Central memory CD8-positive, alpha-beta T cell (primary cell): ENCODE results near the gene COX11.

Experiments
- ATAC-seq: fragments of 150-1000 bp; cut with Tn5 transposase; replicated peaks from 2 replicates; pipeline ENCODE4 v1.10.0; 2022; ENCODE audit warnings: mild to moderate bottlenecking, moderate FRiP score, moderate number of reproducible peaks; ENCODE audit not compliant: poor library complexity, severe bottlenecking; ENCODE audit errors: extremely low read depth
- DNase-seq, 2 donors: peaks; one replicate each; pipeline ENCODE4 v3.0.0; 2021; ENCODE audit warnings: low spot score in 2 of 2
- H3K27ac Mint-ChIP-seq: one replicate; pipeline ENCODE4 v1.8.0; 2022; ENCODE audit warnings: low read depth, mild to moderate bottlenecking, moderate library complexity, mixed read lengths
- H3K27me3 Mint-ChIP-seq: one replicate; pipeline ENCODE4 v1.8.0; 2022; ENCODE audit warnings: mixed read lengths
- H3K36me3 Mint-ChIP-seq: one replicate; pipeline ENCODE4 v1.8.0; 2022; ENCODE audit warnings: mild to moderate bottlenecking, moderate library complexity, mixed read lengths; ENCODE audit not compliant: insufficient read depth
- H3K4me1 Mint-ChIP-seq: one replicate; pipeline ENCODE4 v1.8.0; 2022; ENCODE audit warnings: mixed read lengths
- H3K4me3 Mint-ChIP-seq: one replicate; pipeline ENCODE4 v1.8.0; 2022; ENCODE audit warnings: mild to moderate bottlenecking, moderate library complexity, mixed read lengths
- H3K9me3 Mint-ChIP-seq: one replicate; pipeline ENCODE4 v1.8.0; 2022; ENCODE audit warnings: mixed read lengths

COX11 gene

DNA sequence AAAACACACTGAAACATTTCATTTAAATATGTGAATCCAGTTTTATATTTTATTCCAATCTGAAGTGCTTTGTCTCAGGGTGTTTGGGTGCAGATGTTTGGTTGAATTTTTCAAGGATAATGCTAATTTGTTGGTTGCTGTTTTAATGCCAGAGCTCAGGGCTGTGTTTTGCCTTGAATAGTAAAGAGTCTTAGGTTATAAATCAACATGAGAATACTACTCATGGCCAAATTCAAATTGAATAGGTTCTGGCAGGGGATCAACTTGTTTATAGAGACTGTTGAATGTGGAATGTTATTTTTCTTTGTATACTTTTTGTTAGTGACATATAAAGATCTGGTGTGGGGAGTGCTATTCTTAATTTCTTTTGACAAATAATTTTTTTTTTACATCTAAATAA is 49.0 kb downstream of the COX11 start:
- no peaks in the 10 kb centered on the region for H3K36me3 Mint-ChIP-seq
- H3K9me3 Mint-ChIP-seq, result no peaks in the 10 kb centered on the region
- H3K27ac Mint-ChIP-seq, result no peak overlapping the region
- ATAC-seq (no peak), DNase-seq (no peak)
- peaks cover 27% of the 10 kb centered on the region for H3K27me3 Mint-ChIP-seq
- no peak overlapping the region for H3K4me3 Mint-ChIP-seq
- no peaks in the 10 kb centered on the region for H3K4me1 Mint-ChIP-seq

DNA sequence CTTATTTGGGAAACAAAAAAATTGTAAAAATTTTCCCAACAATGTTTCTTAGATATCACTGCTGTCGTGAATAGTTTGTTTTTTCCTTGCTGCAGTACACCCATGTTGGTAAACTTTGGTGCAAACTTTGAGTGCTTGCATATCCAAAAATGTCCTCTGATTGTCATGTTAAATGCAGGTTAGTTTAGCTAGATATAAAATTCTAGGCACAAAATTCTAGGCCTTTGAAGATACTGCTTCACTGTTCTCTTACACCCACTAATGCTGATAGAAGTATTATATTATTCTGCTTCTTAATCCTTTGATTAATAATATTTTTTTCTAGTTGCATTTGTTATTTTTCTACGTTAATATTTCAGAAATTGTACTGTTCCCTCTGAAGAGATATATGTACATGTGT is 51.7 kb downstream of the COX11 start:
- no peaks in the 10 kb centered on the region for H3K9me3 Mint-ChIP-seq
- no peaks in the 10 kb centered on the region for H3K36me3 Mint-ChIP-seq
- no peak for DNase-seq
- ATAC-seq, result no peak
- H3K4me1 Mint-ChIP-seq, result no peaks in the 10 kb centered on the region
- peaks cover 21% of the 10 kb centered on the region for H3K27me3 Mint-ChIP-seq
- no peak overlapping the region for H3K4me3 Mint-ChIP-seq
- no peak overlapping the region for H3K27ac Mint-ChIP-seq
